Measurements from ENCODE around the gene MRAP2. TPM values are rescaled to one million over a fixed set of nuclear protein-coding genes. Genes with fewer than 3 reads are reported as not detected.

MRAP2 gene
- total RNA-seq, 1 experiment from 2014 or later: 0.07 TPM

- H3K27ac ChIP-seq (ENCODE audit: low read length): no peak overlapping the region
- no peaks in the 10 kb centered on the region for H3K9me2 ChIP-seq (replicated peaks; ENCODE audit: low read length)
- no peaks in the 10 kb centered on the region for H3K4me1 ChIP-seq (ENCODE audit: insufficient read depth, low read length)
- intact Hi-C loops (cut with micrococcal nuclease): no loop called here
- H3K9me3 ChIP-seq (ENCODE audit: low read length): no peaks in the 10 kb centered on the region
- H3F3A ChIP-seq (ENCODE audit: low read length, unreplicated experiment): no peaks in the 10 kb centered on the region
- no peaks in the 10 kb centered on the region; the same call in 1 of the 2 replicates for H3K27me3 ChIP-seq (ENCODE audit: low read length)
- ATAC-seq (no peak), DNase-seq (no peak)
- H3K79me2 ChIP-seq (ENCODE audit: low read length): no peaks in the 10 kb centered on the region
- no peak overlapping the region for H3K4me2 ChIP-seq (ENCODE audit: low read length)
- no peak for TF ChIP-seq EZH2 (IDR thresholded peaks at IDR 0.05; ENCODE audit: low read length, unreplicated experiment)
- ChIA-PET POLR2A (ENCODE audit: unreplicated experiment) (no interaction called here), CTCF (no interaction called here)
- no TSS peak for BruUV-seq (replicated peaks)
- H3K9ac ChIP-seq (ENCODE audit: low read length): no peak overlapping the region
- H3K4me3 ChIP-seq (ENCODE audit: low read length): no peak overlapping the region
- H2AFZ ChIP-seq (ENCODE audit: low read length): no peak overlapping the region
- H3K36me3 ChIP-seq (ENCODE audit: low read depth, low read length): no peaks in the 10 kb centered on the region
- no peaks in the 10 kb centered on the region for H4K20me1 ChIP-seq (ENCODE audit: low read length)
Measured at GRCh38 chr6:84043555-84043954, 10.0 kb downstream of the MRAP2 start.

- H4K20me1 ChIP-seq (ENCODE audit: low read length): no peaks in the 10 kb centered on the region
- H2AFZ ChIP-seq (ENCODE audit: low read length): no peak overlapping the region
- H3K9ac ChIP-seq (ENCODE audit: low read length): no peak overlapping the region
- no peaks in the 10 kb centered on the region for H3K4me1 ChIP-seq (ENCODE audit: insufficient read depth, low read length)
- no peaks in the 10 kb centered on the region for H3K79me2 ChIP-seq (ENCODE audit: low read length)
- H3K4me2 ChIP-seq (ENCODE audit: low read length): no peak overlapping the region
- no peaks in the 10 kb centered on the region for H3K36me3 ChIP-seq (ENCODE audit: low read depth, low read length)
- ATAC-seq (no peak), DNase-seq (no peak)
- POLR2A ChIA-PET (ENCODE audit: unreplicated experiment): no interaction called here
- CTCF ChIA-PET: no interaction called here
- no peak for TF ChIP-seq CTCF (conservative IDR thresholded peaks at IDR 0.05; ENCODE audit: low read depth, low read length)
- no peak for TF ChIP-seq EZH2 (IDR thresholded peaks at IDR 0.05; ENCODE audit: low read length, unreplicated experiment)
- no peak for TF ChIP-seq EZH2phosphoT487 (IDR thresholded peaks at IDR 0.05; ENCODE audit: borderline replicate concordance, low read length)
- no peak overlapping the region for H3K4me3 ChIP-seq (ENCODE audit: low read length)
- intact Hi-C loops (cut with micrococcal nuclease): no loop called here
- H3K9me2 ChIP-seq (replicated peaks; ENCODE audit: low read length): no peaks in the 10 kb centered on the region
- no TSS peak for BruUV-seq (replicated peaks)
- no peak overlapping the region for H3K27ac ChIP-seq (ENCODE audit: low read length)
- H3F3A ChIP-seq (ENCODE audit: low read length, unreplicated experiment): no peaks in the 10 kb centered on the region
- H3K27me3 ChIP-seq (ENCODE audit: low read length): no peaks in the 10 kb centered on the region; the same call in 1 of the 2 replicates
- no peaks in the 10 kb centered on the region for H3K9me3 ChIP-seq (ENCODE audit: low read length)
Measured at GRCh38 chr6:84046755-84047154, 13.2 kb downstream of the MRAP2 start.

GRCh38 chr6:84048588-84048987 is 15.0 kb downstream of the MRAP2 start:
- Histone ChIP-seq H3K9me2 (replicated peaks; ENCODE audit: low read length) (no peaks in the 10 kb centered on the region), H2AFZ (ENCODE audit: low read length) (no peak overlapping the region), H3K27me3 (ENCODE audit: low read length) (no peaks in the 10 kb centered on the region; the same call in 1 of the 2 replicates), H3K4me1 (ENCODE audit: insufficient read depth, low read length) (no peaks in the 10 kb centered on the region), H3K4me3 (ENCODE audit: low read length) (no peak overlapping the region), H3K27ac (ENCODE audit: low read length) (no peak overlapping the region), H3K4me2 (ENCODE audit: low read length) (no peak overlapping the region), H3K36me3 (ENCODE audit: low read depth, low read length) (no peaks in the 10 kb centered on the region), H3K9ac (ENCODE audit: low read length) (no peak overlapping the region), H3K9me3 (ENCODE audit: low read length) (no peaks in the 10 kb centered on the region), H3K79me2 (ENCODE audit: low read length) (no peaks in the 10 kb centered on the region), H3F3A (ENCODE audit: low read length, unreplicated experiment) (no peaks in the 10 kb centered on the region), H4K20me1 (ENCODE audit: low read length) (no peaks in the 10 kb centered on the region)
- ChIA-PET POLR2A (ENCODE audit: unreplicated experiment) (no interaction called here), CTCF (no interaction called here)
- DNase-seq (no peak), ATAC-seq (no peak)
- BruUV-seq (replicated peaks): no TSS peak
- TF ChIP-seq EZH2phosphoT487 (IDR thresholded peaks at IDR 0.05; ENCODE audit: borderline replicate concordance, low read length) (no peak), CTCF (conservative IDR thresholded peaks at IDR 0.05; ENCODE audit: low read depth, low read length) (no peak), EZH2 (IDR thresholded peaks at IDR 0.05; ENCODE audit: low read length, unreplicated experiment) (no peak)
- intact Hi-C loops (cut with micrococcal nuclease): no loop called here

Measured in PC-3 (cell line).